ENCODE data around the gene LRIG3.
"Not testable (repeated sequence)": the region's sequence is repeated elsewhere in the genome, so short reads cannot be mapped to it uniquely, and the experiment has no call there.

The LRIG3 gene
- 0 to 0.46 (median 0) reads per million in 4 donors for total RNA-seq

GRCh38 chr12:58920102-58920960, at the start of gene LRIG3:
LRIG3 (minus strand) TSS chr12:58920504; CDS start chr12:58920235, 269 bp downstream.
- DNase-seq = peak in 2 of 5 donors; percentile 0 to 26

GRCh38 chr12:58969237-58969636, 48.9 kb upstream of the LRIG3 start:
- DNase-seq = no peak

GRCh38 chr12:58967561-58967960, 47.3 kb upstream of the LRIG3 start:
- no peak for DNase-seq

GRCh38 chr12:58966939-58967338, 46.6 kb upstream of the LRIG3 start:
- no peak for DNase-seq

GRCh38 chr12:58965568-58965967, 45.3 kb upstream of the LRIG3 start:
- no peak for DNase-seq

DNA sequence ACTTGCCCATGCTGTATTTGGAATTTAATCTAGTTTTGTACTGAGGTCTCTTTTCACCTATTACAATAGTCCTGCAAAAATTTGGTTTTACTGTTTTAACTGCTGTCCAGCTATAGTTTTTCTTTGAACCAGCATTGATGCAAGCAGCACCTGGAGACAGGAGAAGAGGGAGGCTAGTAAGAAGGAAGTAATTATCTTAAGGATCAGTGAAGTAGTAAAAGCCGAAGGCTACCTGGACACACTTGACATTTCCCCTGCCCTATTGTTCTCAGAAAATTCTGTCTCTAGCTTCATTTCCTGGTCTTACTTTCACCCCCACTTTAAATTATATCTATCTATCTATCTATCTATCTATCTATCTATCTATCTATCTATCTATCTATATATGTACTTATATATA, 43.5 kb upstream of the LRIG3 start:
- DNase-seq = no peak

- no peak for DNase-seq
Observed at GRCh38 chr12:58961906-58962305, 41.6 kb upstream of the LRIG3 start.

DNA sequence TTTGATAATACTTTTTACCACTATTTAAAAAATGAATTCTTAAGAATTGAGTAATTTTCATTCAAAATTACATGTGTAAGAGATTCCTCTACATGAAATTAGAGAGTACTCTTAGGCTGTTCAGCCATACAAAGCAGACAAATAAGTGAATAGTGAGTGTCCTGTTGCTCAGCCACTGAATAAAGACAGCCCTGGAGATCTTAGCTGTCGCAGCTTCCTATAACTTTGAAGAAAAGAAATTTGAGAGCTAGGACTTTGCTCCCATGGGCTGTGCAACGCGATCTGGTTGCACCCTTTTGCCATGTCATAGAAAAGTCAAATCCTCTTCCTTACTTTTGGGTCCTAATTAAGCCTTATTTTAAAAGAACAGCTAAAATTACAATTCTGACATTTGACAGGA, 40.9 kb upstream of the LRIG3 start:
- DNase-seq = no peak

DNA sequence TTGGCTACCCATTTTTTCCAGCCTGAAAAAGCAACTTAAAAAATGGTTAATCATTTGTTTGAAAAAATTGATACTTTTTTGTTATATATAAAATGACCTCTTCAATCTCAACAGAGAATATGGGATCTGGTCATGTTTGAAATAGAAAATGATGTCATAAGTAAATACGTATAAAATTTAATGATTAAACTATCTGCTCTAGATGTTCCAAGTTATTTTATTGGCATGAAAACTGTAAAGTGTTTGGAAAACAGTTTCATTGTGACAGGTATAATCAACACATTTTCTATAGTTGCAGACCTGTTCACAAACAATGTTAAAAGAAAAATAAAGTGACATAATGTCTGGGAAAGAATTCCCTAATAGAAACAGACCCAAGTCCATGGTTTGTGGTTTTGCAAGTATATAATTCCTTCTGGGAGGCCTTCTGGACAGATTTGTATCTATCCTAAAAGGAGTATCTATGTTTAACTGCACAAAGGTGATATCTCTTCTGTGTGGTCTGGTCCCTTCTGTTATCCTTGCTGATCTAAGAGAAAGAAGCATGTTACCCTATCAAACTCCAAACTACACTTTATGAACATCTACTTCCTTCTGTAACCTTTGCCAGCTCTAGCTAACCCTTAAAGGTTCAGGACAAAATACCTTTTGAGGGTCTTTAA, 39.5 kb upstream of the LRIG3 start:
- no peak for DNase-seq

- no peak for DNase-seq
Observed at GRCh38 chr12:58957298-58957697, 37.0 kb upstream of the LRIG3 start.

DNA sequence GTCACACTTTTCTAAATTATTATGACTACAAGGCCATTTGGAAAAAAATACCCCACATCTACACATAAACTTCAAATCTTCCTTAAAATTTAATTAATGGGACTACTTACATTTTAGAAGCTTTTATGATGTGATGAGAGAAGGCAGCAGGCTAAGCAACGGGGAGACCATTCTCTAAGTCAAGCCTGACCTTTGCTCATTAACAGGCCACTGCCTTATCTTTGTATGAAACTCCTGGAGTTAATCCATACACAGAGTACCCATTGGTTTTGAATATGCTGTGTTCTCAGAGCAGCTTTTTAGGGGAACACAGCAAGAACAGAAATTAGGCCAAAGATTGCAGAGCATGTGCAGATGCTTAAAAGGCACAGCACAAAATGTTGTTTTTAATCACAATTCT, 35.5 kb upstream of the LRIG3 start:
- no peak for DNase-seq

- no peak for DNase-seq
Observed at GRCh38 chr12:58954002-58954401, 33.7 kb upstream of the LRIG3 start.

DNA sequence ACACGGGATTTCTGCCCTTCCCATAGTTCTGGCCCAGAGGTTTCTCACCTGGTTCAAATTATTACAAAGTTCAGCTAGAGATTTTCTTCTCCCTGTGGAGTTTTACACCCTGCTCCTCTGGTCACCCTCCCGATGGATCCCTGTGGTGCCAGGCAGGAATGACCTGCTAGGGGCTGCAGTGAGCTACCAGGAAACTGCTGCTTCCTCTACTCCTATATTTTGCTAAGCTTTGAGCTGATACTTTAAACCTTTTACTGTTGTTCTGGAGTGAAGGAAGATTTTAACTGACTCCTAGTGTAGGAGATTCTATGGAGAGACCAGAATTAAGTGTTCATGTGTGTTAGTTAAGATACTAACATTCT, 30.4 kb upstream of the LRIG3 start:
- no peak for DNase-seq

- not testable (repeated sequence) for DNase-seq
Observed at GRCh38 chr12:58949954-58950738, 29.8 kb upstream of the LRIG3 start.

DNA sequence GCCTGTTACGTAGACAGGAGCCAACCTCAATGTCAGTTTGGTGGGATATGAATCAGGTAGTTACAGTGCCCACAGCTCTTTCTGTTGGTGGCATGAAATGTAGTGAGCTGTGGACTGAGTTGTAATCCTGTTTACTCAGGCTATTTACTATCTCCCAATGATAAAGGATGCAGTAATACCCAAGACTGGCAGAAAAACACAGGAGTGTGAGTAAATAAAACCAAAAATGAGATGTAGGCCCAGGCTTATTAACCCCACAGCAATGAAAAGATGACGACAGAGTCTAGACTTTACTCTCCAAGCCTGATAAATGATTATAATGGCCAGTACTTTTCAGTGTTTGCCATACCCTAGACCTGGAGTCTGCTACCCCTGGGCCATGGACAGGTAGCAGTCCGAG, 22.8 kb upstream of the LRIG3 start:
- no peak for DNase-seq

DNA sequence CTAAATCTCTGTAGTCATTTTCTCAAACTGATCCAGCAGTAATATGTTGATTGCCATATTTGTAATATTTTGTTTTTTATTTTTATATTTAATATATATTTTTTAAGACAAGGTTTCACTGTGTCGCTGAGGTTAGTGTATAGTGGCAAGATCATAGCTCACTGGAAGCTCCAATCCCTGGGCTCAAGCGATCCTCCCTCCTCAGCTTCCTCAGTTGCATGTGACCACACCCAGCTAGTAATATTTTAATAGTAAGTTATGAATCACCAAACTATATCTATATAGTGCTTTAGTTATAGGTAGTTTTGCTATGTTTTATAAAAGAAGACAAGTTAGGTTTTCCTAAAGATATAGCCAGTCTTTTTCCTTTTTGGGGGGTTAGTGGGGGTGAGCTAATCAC, 22.0 kb upstream of the LRIG3 start:
- DNase-seq = no peak

- DNase-seq = no peak
Observed at GRCh38 chr12:58939399-58940100, 19.2 kb upstream of the LRIG3 start.

DNA sequence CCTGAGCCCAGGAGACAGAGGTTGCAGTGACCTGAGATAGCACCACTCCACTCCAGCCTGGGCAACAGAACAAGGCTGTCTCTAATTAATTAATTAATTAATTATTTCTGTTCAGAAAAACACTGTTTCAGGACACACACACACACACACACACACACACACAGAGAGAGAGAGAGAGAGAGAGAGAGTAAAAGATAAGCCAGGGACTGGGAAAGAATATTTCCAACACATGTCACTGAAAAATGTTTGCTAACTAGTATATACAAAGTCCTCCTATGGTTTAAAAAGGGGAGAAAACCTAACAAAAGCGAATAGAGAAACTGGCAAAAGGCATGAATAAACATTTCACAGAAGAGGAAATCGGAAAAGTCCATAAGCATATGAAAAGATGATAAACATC, 18.1 kb upstream of the LRIG3 start:
- no peak for DNase-seq

GRCh38 chr12:58934528-58934927, 14.2 kb upstream of the LRIG3 start:
- no peak for DNase-seq

- DNase-seq = no peak
Observed at GRCh38 chr12:58932806-58933681, 12.7 kb upstream of the LRIG3 start.

GRCh38 chr12:58931518-58931917, 11.2 kb upstream of the LRIG3 start:
- no peak for DNase-seq
